ENCODE results near the gene BRCA2.

DNA sequence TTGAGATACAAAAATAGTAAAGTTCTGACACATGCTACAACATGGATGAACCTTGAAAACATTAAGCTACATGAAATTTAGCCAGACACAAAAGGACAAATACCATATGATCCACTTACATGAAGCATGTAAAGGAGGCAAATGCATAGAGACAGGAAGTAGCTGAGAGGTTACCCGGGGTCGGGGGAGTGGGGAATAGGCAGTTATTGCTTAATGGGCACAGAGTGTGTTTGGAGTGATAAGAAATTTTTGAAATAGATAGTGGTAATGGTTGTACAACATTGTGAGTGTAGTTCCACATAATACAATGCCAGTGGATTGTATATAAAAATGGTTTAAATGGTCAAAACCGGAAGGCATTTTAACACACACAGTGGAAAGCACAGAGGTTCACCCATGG lies 108.3 kb downstream of the BRCA2 start:
- no peak for TF ChIP-seq NANOG (IDR thresholded peaks at IDR 0.05; ENCODE audit: borderline replicate concordance)
- TF ChIP-seq CTCF (conservative IDR thresholded peaks at IDR 0.05; ENCODE audit: low read depth in 2 of 2), result no peak
- no peak for TF ChIP-seq POLR2AphosphoS5 (IDR thresholded peaks at IDR 0.05; ENCODE audit: low read depth)
- TF ChIP-seq EZH2 (IDR thresholded peaks at IDR 0.05; ENCODE audit: low read depth, unreplicated experiment), result no peak
